Measurements from ENCODE around the gene MRPS12. TPM values are rescaled to one million over a fixed set of nuclear protein-coding genes. Genes with fewer than 3 reads are reported as not detected.

The MRPS12 gene
- total and polyA plus RNA-seq, 9 of the 15 experiments (the other 6 are each of a cell fraction or from before 2014, with no cell fraction given): 8.1 to 174 (median 52.0) TPM

DNA sequence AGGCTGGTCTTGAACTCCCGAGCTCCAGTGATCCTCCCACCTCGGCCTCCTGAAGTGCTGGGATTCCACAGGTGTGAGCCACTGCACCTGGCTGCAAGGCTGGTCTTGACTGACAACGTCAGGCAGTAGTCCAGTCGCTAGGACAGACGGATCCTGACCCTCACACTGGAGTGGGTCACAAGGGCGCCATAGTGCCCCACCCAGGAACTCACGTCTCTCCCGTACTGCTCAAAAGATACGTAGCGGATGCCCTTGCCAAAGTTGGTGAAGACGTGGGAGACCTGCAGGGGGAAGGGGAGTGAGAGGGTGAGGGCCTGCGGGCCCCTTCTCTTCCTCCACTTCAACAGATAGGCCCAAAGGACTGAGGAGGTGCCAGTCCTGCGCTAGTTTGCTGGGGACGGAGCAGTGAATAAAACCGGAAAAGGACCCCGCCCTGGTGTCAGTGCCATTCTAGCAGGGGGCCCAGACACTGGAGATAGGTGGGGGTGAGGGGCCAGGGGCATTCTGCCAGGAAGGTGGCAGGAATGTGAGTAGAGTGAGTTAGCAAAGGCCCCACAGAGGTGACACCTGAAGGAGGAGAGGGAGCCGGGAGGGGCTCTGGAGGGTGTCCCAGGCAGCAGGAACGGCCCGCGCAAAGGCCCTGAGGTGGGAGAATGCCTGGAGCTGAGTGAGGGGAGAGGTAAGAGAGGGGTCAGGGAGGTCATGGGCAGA lies 11.9 kb downstream of the MRPS12 start:
- DNase-seq (ENCODE audit: extremely low read depth in 1 of 4, low spot score in 3 of 4): peak in 1 of 4 experiments; percentile 3
- H3K27me3 ChIP-seq (ENCODE audit: control insufficient read depth in 2 of 2, insufficient read depth in 2 of 2, low read length in 2 of 2): no peaks in the 10 kb centered on the region
- POLR2A ChIA-PET: interaction anchor here (0.9 to 1.0 kb wide), 2 partner anchors 10 to 12 kb away, joined by 4 to 7 read pairs; partner anchors contain the start of genes MRPS12 and SARS2
- no peaks in the 10 kb centered on the region for H3K9me1 ChIP-seq (ENCODE audit: control insufficient read depth, insufficient read depth, low read length)
- WGBS (ENCODE audit: insufficient coverage, low coverage, missing lambda C conversion rate): 61% methylated on average over 15 of the region's 20 CpGs
- BruUV-seq (replicated peaks): no TSS peak
- in situ Hi-C loops (cut with MboI) (no loop called here), intact Hi-C loops (cut with micrococcal nuclease) (no loop called here)
- H3K27ac ChIP-seq (ENCODE audit: extremely low read depth, low read depth, low read length): no peak overlapping the region
- no peak overlapping the region for H3K4me3 ChIP-seq
- no peaks in the 10 kb centered on the region for H3K79me2 ChIP-seq (ENCODE audit: control insufficient read depth, insufficient read depth, low read length)
- ATAC-seq: no peak
- H4K20me1 ChIP-seq (replicated peaks; ENCODE audit: control insufficient read depth, insufficient read depth, low read length): no peaks in the 10 kb centered on the region
- no peak for FAIRE-seq
- no peak overlapping the region for H3K4me2 ChIP-seq (ENCODE audit: insufficient read depth, low read length)
- peak overlapping the region in 1 of 2 experiments; percentile 74; a peak in 2 of 4 replicates for H3K9ac ChIP-seq (ENCODE audit: insufficient read depth in 1 of 2, low read depth in 2 of 2, low read length in 2 of 2)
- TF ChIP-seq BRF1 (IDR thresholded peaks at IDR 0.05; ENCODE audit: borderline replicate concordance, extremely low read depth, insufficient read length): no peak
- peaks cover 0 to 11% of the 10 kb centered on the region in 2 experiments; a peak in 2 of 5 replicates for H3K4me1 ChIP-seq (replicated peaks in 1 of 2; ENCODE audit: control insufficient read depth in 2 of 2, insufficient read depth in 2 of 2, low read length in 2 of 2)
- CTCF ChIA-PET (ENCODE audit: low intra/inter-chr PET ratio): no interaction called here
- H3K36me3 ChIP-seq (ENCODE audit: control insufficient read depth, insufficient read depth, low read length): peaks cover 23% of the 10 kb centered on the region; the same call in 2 of the 3 replicates
- no peak overlapping the region for H2AFZ ChIP-seq (ENCODE audit: low read depth, low read length)
- H3K9me3 ChIP-seq (replicated peaks; ENCODE audit: control insufficient read depth, insufficient read depth, low read depth, low read length): no peaks in the 10 kb centered on the region

DNA sequence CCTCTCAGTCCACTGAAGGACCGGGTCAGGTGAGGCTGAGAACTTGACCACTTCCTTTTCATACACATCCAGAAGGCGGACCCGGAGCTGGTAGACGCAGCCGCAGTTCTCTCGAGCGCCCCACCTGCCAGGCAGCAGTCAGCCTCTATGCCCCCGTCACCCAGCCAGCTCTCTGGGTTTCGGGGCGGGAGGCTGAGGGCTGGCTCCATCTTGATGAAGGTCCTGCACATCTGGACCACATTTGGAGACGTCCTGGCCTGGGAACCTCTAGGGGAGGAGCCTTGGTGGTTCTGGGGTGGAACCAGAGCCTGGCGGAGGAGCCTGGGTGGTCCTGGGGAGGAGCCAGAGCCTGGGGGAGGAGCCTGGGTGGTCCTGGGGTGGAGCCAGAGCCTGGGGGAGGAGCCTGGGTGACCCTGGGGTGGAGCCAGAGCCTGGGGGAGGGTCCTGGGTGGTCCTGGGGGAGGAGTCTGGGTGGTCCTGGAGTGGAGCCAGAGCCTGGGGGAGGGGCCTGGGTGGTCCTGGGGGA lies 14.3 kb downstream of the MRPS12 start:
- CTCF ChIA-PET (ENCODE audit: low intra/inter-chr PET ratio): no interaction called here
- no TSS peak for BruUV-seq (replicated peaks)
- peak; percentile 81 for ATAC-seq

More for the DNA sequence above, 14.3 kb downstream of the MRPS12 start:
- no peaks in the 10 kb centered on the region for H3K79me2 ChIP-seq (ENCODE audit: control insufficient read depth, insufficient read depth, low read length)
- intact Hi-C loops (cut with micrococcal nuclease) (no loop called here), in situ Hi-C loops (cut with MboI) (no loop called here)
- peaks cover 0 to 13% of the 10 kb centered on the region in 2 experiments; a peak in 2 of 5 replicates for H3K4me1 ChIP-seq (replicated peaks in 1 of 2; ENCODE audit: control insufficient read depth in 2 of 2, insufficient read depth in 2 of 2, low read length in 2 of 2)
- TF ChIP-seq MEF2A (IDR thresholded peaks at IDR 0.05; ENCODE audit: control insufficient read depth, low read depth, low read length) (no peak), SAFB (IDR thresholded peaks at IDR 0.05; ENCODE audit: borderline replicate concordance, low read depth, low read length) (no peak), SP1 (CRISPR knock-in tag; IDR thresholded peaks at IDR 0.05) (0 out of 2 replicates have a peak, but pooled peaks have one; percentile 28), ZBTB7A (IDR thresholded peaks at IDR 0.05; ENCODE audit: borderline replicate concordance, control insufficient read depth, low read depth, low read length) (peak; percentile 41; the same call in 1 of the 2 replicates)
- peak; percentile 20 to 67 (median 57) for DNase-seq (ENCODE audit: extremely low read depth in 1 of 4, low spot score in 3 of 4)
- no peak overlapping the region for H3K4me2 ChIP-seq (ENCODE audit: insufficient read depth, low read length)
- no peak overlapping the region for H3K9ac ChIP-seq (ENCODE audit: insufficient read depth in 1 of 2, low read depth in 2 of 2, low read length in 2 of 2)
- no peak overlapping the region for H3K4me3 ChIP-seq
- H3K27me3 ChIP-seq (ENCODE audit: control insufficient read depth in 2 of 2, insufficient read depth in 2 of 2, low read length in 2 of 2): no peaks in the 10 kb centered on the region
- H3K36me3 ChIP-seq (ENCODE audit: control insufficient read depth, insufficient read depth, low read length): peaks cover 27% of the 10 kb centered on the region; the same call in 2 of the 3 replicates
- H3K9me3 ChIP-seq (replicated peaks; ENCODE audit: control insufficient read depth, insufficient read depth, low read depth, low read length): no peaks in the 10 kb centered on the region
- H3K9me1 ChIP-seq (ENCODE audit: control insufficient read depth, insufficient read depth, low read length): no peaks in the 10 kb centered on the region
- POLR2A ChIA-PET: interaction anchor here (0.6 kb wide), 1 partner anchor 591 kb away, joined by 3 read pairs; no protein-coding TSS in a partner anchor
- no peak overlapping the region for H2AFZ ChIP-seq (ENCODE audit: low read depth, low read length)
- no peak for FAIRE-seq
- WGBS (ENCODE audit: insufficient coverage, low coverage, missing lambda C conversion rate): 88% methylated on average over 11 of the region's 12 CpGs
- H3K27ac ChIP-seq (ENCODE audit: extremely low read depth, low read depth, low read length): no peak overlapping the region
- no peaks in the 10 kb centered on the region for H4K20me1 ChIP-seq (replicated peaks; ENCODE audit: control insufficient read depth, insufficient read depth, low read length)
